ENCODE data around the gene DHRS7B. TPM values are rescaled to one million over a fixed set of nuclear protein-coding genes. Genes with fewer than 3 reads are reported as not detected.

DHRS7B gene
- total and polyA plus RNA-seq, 12 donors: 17.1 to 48.6 (median 27.3) TPM

DNA sequence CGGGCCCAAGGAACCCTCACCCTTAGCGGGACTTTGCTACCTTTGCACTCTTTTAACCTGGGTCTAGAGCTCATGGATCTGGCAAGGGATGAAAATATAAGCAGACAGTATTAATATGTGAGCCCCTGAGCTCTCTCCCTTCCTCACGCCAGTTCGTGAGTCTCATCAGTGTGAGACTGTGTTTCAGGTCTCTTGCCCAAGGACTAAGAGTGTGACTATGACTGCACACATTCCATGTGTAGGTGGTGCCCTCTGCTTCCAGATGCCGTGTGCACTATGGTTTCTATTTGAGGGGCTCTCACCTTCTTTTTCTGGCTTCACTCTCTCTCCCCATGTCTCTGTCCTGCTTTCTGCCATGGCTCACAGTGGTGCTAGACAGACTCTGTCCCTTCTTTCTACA is 40.5 kb downstream of the DHRS7B start:
- intact Hi-C loops (cut with DNase I): loop anchor here in 3 of 10 donors (5.0 to 10.0 kb wide), 3 partner anchors 40 to 47 kb away; partner anchors contain the start of gene TMEM11 (in 2 of the 3)
- H3K4me3 ChIP-seq: peak overlapping the region in 8 of 10 donors; percentile 5 to 35 (median 29)
- TF ChIP-seq, protein P1, sequence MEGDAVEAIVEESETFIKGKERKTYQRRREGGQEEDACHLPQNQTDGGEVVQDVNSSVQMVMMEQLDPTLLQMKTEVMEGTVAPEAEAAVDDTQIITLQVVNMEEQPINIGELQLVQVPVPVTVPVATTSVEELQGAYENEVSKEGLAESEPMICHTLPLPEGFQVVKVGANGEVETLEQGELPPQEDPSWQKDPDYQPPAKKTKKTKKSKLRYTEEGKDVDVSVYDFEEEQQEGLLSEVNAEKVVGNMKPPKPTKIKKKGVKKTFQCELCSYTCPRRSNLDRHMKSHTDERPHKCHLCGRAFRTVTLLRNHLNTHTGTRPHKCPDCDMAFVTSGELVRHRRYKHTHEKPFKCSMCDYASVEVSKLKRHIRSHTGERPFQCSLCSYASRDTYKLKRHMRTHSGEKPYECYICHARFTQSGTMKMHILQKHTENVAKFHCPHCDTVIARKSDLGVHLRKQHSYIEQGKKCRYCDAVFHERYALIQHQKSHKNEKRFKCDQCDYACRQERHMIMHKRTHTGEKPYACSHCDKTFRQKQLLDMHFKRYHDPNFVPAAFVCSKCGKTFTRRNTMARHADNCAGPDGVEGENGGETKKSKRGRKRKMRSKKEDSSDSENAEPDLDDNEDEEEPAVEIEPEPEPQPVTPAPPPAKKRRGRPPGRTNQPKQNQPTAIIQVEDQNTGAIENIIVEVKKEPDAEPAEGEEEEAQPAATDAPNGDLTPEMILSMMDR (IDR thresholded peaks at IDR 0.05): peak in 2 of 9 donors; percentile 8 to 19
- H3K36me3 ChIP-seq: peaks cover 0 to 9% (median 0%) of the 10 kb centered on the region in 9 donors
- ATAC-seq (peak; percentile 35 to 75 (median 61)), DNase-seq (no peak)
- H3K27me3 ChIP-seq: no peaks in the 10 kb centered on the region
- peak overlapping the region; percentile 0 to 93 (median 84) for H3K27ac ChIP-seq
- no peaks in the 10 kb centered on the region for H3K9me3 ChIP-seq
- peaks cover 2 to 85% (median 58%) of the 10 kb centered on the region in 9 donors for H3K4me1 ChIP-seq
- WGBS, 2 donors: 72 to 76% methylated on average over 5 of the region's 5 CpGs

DNA sequence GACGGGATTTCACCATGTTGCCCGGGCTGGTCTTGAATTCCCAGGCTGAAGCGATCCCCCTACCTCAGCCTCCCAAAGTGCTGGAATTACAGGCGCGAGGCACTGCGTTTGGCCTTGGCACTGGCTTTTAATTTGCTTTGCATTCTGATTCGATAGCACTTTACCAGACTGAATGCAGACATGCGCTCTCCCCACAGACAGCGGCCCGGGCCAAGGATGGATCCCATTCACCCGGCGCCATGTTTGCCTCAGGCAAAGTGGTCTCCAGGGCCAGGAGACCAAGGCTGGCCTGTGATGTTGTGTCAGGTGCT is 41.7 kb downstream of the DHRS7B start:
- H3K4me1 ChIP-seq: peaks cover 2 to 83% (median 53%) of the 10 kb centered on the region in 9 donors
- intact Hi-C loops (cut with DNase I): loop anchor here in 3 of 10 donors (5.0 to 10.0 kb wide), 3 partner anchors 39 to 46 kb away; partner anchors contain the start of gene TMEM11 (in 2 of the 3)
- H3K36me3 ChIP-seq: peaks cover 0 to 22% (median 0%) of the 10 kb centered on the region in 9 donors
- WGBS, 2 donors: 97 to 98% methylated on average over 12 of the region's 12 CpGs
- TF ChIP-seq, protein P1 (IDR thresholded peaks at IDR 0.05): no peak
- ATAC-seq (no peak), DNase-seq (no peak)
- no peaks in the 10 kb centered on the region for H3K27me3 ChIP-seq
- H3K27ac ChIP-seq: peak overlapping the region in 3 of 10 donors; percentile 83 to 93 (median 83)
- no peaks in the 10 kb centered on the region for H3K9me3 ChIP-seq
- H3K4me3 ChIP-seq: no peak overlapping the region

DNA sequence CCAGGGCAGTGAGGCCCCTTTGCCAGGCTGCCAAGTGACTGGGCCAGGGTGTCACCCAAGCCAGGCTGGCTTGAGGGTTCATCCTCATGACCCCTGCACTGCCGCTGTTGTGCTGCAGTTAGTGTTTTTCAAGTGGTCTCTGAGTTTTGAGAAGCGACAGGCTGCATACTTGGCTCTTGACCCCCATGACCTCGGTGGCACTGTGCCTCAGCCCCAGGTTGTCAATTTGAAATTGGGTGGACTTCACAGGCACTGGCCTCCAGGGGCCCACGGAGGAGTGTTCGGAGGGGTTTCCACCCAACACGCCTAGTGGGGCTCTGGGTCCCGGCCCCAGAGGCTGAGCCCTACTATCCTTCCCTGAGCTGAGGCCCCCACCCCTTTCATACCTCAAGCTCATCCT is 42.7 kb downstream of the DHRS7B start:
- no peaks in the 10 kb centered on the region for H3K27me3 ChIP-seq
- no peak overlapping the region for H3K4me3 ChIP-seq
- DNase-seq (no peak), ATAC-seq (no peak)
- TF ChIP-seq, protein P1 (IDR thresholded peaks at IDR 0.05): no peak
- H3K9me3 ChIP-seq: no peaks in the 10 kb centered on the region
- H3K4me1 ChIP-seq: peaks cover 4 to 92% (median 57%) of the 10 kb centered on the region in 9 donors
- peak overlapping the region in 1 of 10 donors; percentile 7 for H3K27ac ChIP-seq
- intact Hi-C loops (cut with DNase I): loop anchor here in 3 of 10 donors (5.0 to 10.0 kb wide), 3 partner anchors 38 to 45 kb away; partner anchors contain the start of gene TMEM11 (in 2 of the 3)
- peaks cover 0 to 26% (median 0%) of the 10 kb centered on the region in 9 donors for H3K36me3 ChIP-seq
- WGBS, 2 donors: 87 to 91% methylated on average over 7 of the region's 7 CpGs

DNA sequence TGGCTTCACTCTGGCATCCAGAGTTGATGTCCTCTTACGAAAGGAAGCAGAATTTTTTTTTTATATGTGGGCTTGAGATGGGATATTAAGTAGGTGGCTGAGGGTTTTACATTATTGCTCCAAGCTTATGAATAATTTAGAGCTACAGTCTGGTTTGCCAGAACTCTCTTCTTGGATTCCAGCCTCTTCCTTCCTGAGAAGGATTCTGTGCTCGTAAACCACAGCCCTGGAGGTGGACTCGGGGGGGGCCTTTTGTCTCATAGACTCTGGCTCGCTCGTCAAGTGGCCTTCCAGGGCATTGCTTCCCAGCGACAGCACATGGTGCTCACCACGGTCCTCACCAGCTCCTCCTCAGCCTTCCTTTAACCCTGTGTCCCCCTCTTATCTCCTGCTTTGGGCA is 44.0 kb downstream of the DHRS7B start:
- ATAC-seq (no peak), DNase-seq (no peak)
- H3K27ac ChIP-seq: peak overlapping the region in 6 of 10 donors; percentile 0 to 60 (median 29)
- no peaks in the 10 kb centered on the region for H3K27me3 ChIP-seq
- H3K36me3 ChIP-seq: peaks cover 0 to 30% (median 0%) of the 10 kb centered on the region in 9 donors
- no peak overlapping the region for H3K4me3 ChIP-seq
- no peaks in the 10 kb centered on the region for H3K9me3 ChIP-seq
- H3K4me1 ChIP-seq: peaks cover 4 to 86% (median 61%) of the 10 kb centered on the region in 9 donors
- WGBS, 2 donors: 51 to 78% methylated on average over 7 of the region's 7 CpGs
- intact Hi-C loops (cut with DNase I): loop anchor here in 3 of 10 donors (5.0 kb wide), 3 partner anchors 36 to 51 kb away; no protein-coding TSS in a partner anchor
- TF ChIP-seq, protein P1 (IDR thresholded peaks at IDR 0.05): no peak

Measured in heart right ventricle (tissue), 16 donors.